Measurements from ENCODE around the gene SLC13A4.

GRCh38 chr7:135692055-135692454 lies 35.9 kb downstream of the SLC13A4 start:
- no peak for TF ChIP-seq CEBPG (CRISPR knock-in tag; IDR thresholded peaks at IDR 0.05)
- TF ChIP-seq NBN (conservative IDR thresholded peaks at IDR 0.05), result no peak
- TF ChIP-seq CEBPB (IDR thresholded peaks at IDR 0.05; ENCODE audit: borderline replicate concordance, low read depth, low read length), result no peak
- TF ChIP-seq SOX13 (IDR thresholded peaks at IDR 0.05), result no peak
- no peak for TF ChIP-seq SOX13 (CRISPR knock-in tag; conservative IDR thresholded peaks at IDR 0.05 in 1 of 2, IDR thresholded peaks at IDR 0.05 in 1 of 2)

Data from HepG2 (cell line).